ENCODE results near the gene KPNA5. TPM values are rescaled to one million over a fixed set of nuclear protein-coding genes. Genes with fewer than 3 reads are reported as not detected.

KPNA5 gene
- polyA plus RNA-seq, 1 donor from 2014 or later: 48.5 TPM

GRCh38 chr6:116714296-116714695, 33.3 kb downstream of the KPNA5 start:
- no peaks in the 10 kb centered on the region for H3K9me2 ChIP-seq (ENCODE audit: insufficient read depth, low read length)
- no peaks in the 10 kb centered on the region for H3F3A ChIP-seq (ENCODE audit: insufficient read depth, low read length, poor library complexity, severe bottlenecking)
- H4K20me1 ChIP-seq (ENCODE audit: insufficient read depth): no peaks in the 10 kb centered on the region
- no peak overlapping the region for H3K27ac ChIP-seq (ENCODE audit: low read length)
- H3K9ac ChIP-seq (ENCODE audit: low read length): no peak overlapping the region
- no peaks in the 10 kb centered on the region for H3K9me3 ChIP-seq (ENCODE audit: low read length)
- no peaks in the 10 kb centered on the region for H3K79me2 ChIP-seq (replicated peaks; ENCODE audit: insufficient read depth, low read length)
- H3K4me3 ChIP-seq (ENCODE audit: low read length): no peak overlapping the region
- peaks cover 5% of the 10 kb centered on the region for H3K36me3 ChIP-seq (ENCODE audit: insufficient read depth, low read length)
- no peak overlapping the region for H3K4me2 ChIP-seq (ENCODE audit: low read length)
- no peaks in the 10 kb centered on the region for H3K27me3 ChIP-seq (ENCODE audit: insufficient read depth, low read depth, low read length)
- H2AFZ ChIP-seq (ENCODE audit: low read depth, low read length): no peak overlapping the region
- TF ChIP-seq, protein P1, sequence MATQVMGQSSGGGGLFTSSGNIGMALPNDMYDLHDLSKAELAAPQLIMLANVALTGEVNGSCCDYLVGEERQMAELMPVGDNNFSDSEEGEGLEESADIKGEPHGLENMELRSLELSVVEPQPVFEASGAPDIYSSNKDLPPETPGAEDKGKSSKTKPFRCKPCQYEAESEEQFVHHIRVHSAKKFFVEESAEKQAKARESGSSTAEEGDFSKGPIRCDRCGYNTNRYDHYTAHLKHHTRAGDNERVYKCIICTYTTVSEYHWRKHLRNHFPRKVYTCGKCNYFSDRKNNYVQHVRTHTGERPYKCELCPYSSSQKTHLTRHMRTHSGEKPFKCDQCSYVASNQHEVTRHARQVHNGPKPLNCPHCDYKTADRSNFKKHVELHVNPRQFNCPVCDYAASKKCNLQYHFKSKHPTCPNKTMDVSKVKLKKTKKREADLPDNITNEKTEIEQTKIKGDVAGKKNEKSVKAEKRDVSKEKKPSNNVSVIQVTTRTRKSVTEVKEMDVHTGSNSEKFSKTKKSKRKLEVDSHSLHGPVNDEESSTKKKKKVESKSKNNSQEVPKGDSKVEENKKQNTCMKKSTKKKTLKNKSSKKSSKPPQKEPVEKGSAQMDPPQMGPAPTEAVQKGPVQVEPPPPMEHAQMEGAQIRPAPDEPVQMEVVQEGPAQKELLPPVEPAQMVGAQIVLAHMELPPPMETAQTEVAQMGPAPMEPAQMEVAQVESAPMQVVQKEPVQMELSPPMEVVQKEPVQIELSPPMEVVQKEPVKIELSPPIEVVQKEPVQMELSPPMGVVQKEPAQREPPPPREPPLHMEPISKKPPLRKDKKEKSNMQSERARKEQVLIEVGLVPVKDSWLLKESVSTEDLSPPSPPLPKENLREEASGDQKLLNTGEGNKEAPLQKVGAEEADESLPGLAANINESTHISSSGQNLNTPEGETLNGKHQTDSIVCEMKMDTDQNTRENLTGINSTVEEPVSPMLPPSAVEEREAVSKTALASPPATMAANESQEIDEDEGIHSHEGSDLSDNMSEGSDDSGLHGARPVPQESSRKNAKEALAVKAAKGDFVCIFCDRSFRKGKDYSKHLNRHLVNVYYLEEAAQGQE (IDR thresholded peaks at IDR 0.05; ENCODE audit: borderline replicate concordance): no peak

- Histone ChIP-seq H4K20me1 (ENCODE audit: insufficient read depth) (no peaks in the 10 kb centered on the region), H3K36me3 (ENCODE audit: insufficient read depth, low read length) (peaks cover 6% of the 10 kb centered on the region), H3K9ac (ENCODE audit: low read length) (no peak overlapping the region)
Observed at GRCh38 chr6:116714761-116715160, 33.8 kb downstream of the KPNA5 start.

DNA sequence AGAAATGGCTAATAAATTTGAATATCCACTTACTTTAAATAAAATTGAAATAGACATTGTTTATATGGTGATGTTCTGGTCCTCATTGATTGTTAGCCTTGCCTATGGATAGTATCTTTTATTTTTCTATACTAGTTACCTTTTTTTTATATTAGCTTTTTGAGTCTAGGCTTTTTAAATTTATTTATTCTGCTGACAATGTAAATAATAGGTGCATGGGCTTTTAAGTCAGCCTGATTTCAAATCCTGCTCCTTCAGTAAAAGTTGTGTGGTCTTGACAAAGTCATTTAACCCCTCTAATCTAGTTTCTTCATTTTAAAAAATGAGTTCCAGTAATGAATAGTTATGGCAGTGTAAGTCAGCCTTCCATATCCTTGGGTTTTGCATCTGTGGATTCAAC, 45.9 kb downstream of the KPNA5 start:
- H3K27ac ChIP-seq (ENCODE audit: low read length): no peak overlapping the region
- H3K27me3 ChIP-seq (ENCODE audit: insufficient read depth, low read depth, low read length): no peaks in the 10 kb centered on the region
- H3K9me3 ChIP-seq (ENCODE audit: low read length): no peaks in the 10 kb centered on the region
- no peaks in the 10 kb centered on the region for H3K9me2 ChIP-seq (ENCODE audit: insufficient read depth, low read length)
- H3K36me3 ChIP-seq (ENCODE audit: insufficient read depth, low read length): peaks cover 15% of the 10 kb centered on the region
- H3F3A ChIP-seq (ENCODE audit: insufficient read depth, low read length, poor library complexity, severe bottlenecking): no peaks in the 10 kb centered on the region
- no peak for TF ChIP-seq TAF1 (IDR thresholded peaks at IDR 0.05; ENCODE audit: low read depth)
- TF ChIP-seq EZH2 (IDR thresholded peaks at IDR 0.05; ENCODE audit: borderline replicate concordance, insufficient read depth, low read length, poor library complexity, severe bottlenecking): no peak
- no peak for TF ChIP-seq MXI1 (conservative IDR thresholded peaks at IDR 0.05; ENCODE audit: poor library complexity, severe bottlenecking)
- TF ChIP-seq SMC3 (conservative IDR thresholded peaks at IDR 0.05; ENCODE audit: poor library complexity): no peak
- TF ChIP-seq CTCF (IDR thresholded peaks at IDR 0.05; ENCODE audit: poor library complexity, severe bottlenecking): no peak
- no peak for TF ChIP-seq EP300 (conservative IDR thresholded peaks at IDR 0.05; ENCODE audit: poor library complexity, severe bottlenecking)
- TF ChIP-seq RAD21 (conservative IDR thresholded peaks at IDR 0.05): no peak
- H3K4me2 ChIP-seq (ENCODE audit: low read length): no peak overlapping the region
- H3K4me3 ChIP-seq (ENCODE audit: low read length): no peak overlapping the region
- no peak overlapping the region for H2AFZ ChIP-seq (ENCODE audit: low read depth, low read length)
- no peaks in the 10 kb centered on the region for H3K79me2 ChIP-seq (replicated peaks; ENCODE audit: insufficient read depth, low read length)
- no peak overlapping the region for H3K9ac ChIP-seq (ENCODE audit: low read length)
- no peaks in the 10 kb centered on the region for H4K20me1 ChIP-seq (ENCODE audit: insufficient read depth)

More at GRCh38 chr6:116714761-116715160, 33.8 kb downstream of the KPNA5 start:
- Histone ChIP-seq H3K9me2 (ENCODE audit: insufficient read depth, low read length) (no peaks in the 10 kb centered on the region), H2AFZ (ENCODE audit: low read depth, low read length) (no peak overlapping the region), H3K79me2 (replicated peaks; ENCODE audit: insufficient read depth, low read length) (no peaks in the 10 kb centered on the region), H3F3A (ENCODE audit: insufficient read depth, low read length, poor library complexity, severe bottlenecking) (no peaks in the 10 kb centered on the region), H3K9me3 (ENCODE audit: low read length) (no peaks in the 10 kb centered on the region), H3K4me3 (ENCODE audit: low read length) (no peak overlapping the region), H3K27ac (ENCODE audit: low read length) (no peak overlapping the region), H3K27me3 (ENCODE audit: insufficient read depth, low read depth, low read length) (no peaks in the 10 kb centered on the region), H3K4me2 (ENCODE audit: low read length) (no peak overlapping the region)
- TF ChIP-seq EP300 (conservative IDR thresholded peaks at IDR 0.05; ENCODE audit: poor library complexity, severe bottlenecking) (no peak), POLR2AphosphoS5 (IDR thresholded peaks at IDR 0.05) (no peak), RAD21 (conservative IDR thresholded peaks at IDR 0.05) (no peak), MXI1 (conservative IDR thresholded peaks at IDR 0.05; ENCODE audit: poor library complexity, severe bottlenecking) (no peak), EZH2 (IDR thresholded peaks at IDR 0.05; ENCODE audit: borderline replicate concordance, insufficient read depth, low read length, poor library complexity, severe bottlenecking) (no peak)
- TF ChIP-seq, protein P1 (IDR thresholded peaks at IDR 0.05; ENCODE audit: borderline replicate concordance): no peak

Measured in neural cell (in vitro differentiated cells).